Measurements from ENCODE around the gene PDPR. TPM values are rescaled to one million over a fixed set of nuclear protein-coding genes. Genes with fewer than 3 reads are reported as not detected.

Gene PDPR
- total and polyA plus RNA-seq, 2 of the 4 experiments (the other 2 are of a cell fraction), result 12.2 to 19.4 TPM

GRCh38 chr16:70157105-70157476, 43.0 kb downstream of the PDPR start:
- Histone ChIP-seq H3K4ac (ENCODE audit: low read depth, low read length) (no peak overlapping the region), H2AK9ac (replicated peaks; ENCODE audit: low read depth, low read length, poor library complexity) (no peak overlapping the region), H2AFZ (replicated peaks; ENCODE audit: low read length, poor library complexity) (no peak overlapping the region), H2BK15ac (ENCODE audit: low read depth, low read length) (no peak overlapping the region), H3K4me2 (ENCODE audit: low read depth, low read length) (no peak overlapping the region), H3K56ac (ENCODE audit: extremely low read depth, insufficient read depth, low read length) (no peak overlapping the region), H4K91ac (ENCODE audit: insufficient read depth, low read depth, low read length) (no peak overlapping the region), H2AK5ac (ENCODE audit: low read depth, low read length) (no peak overlapping the region), H3K9me1 (ENCODE audit: insufficient read depth, low read length) (peaks cover 14% of the 10 kb centered on the region), H4K20me1 (ENCODE audit: insufficient read depth, low read length) (no peaks in the 10 kb centered on the region; the same call in 1 of the 2 replicates), H3K14ac (replicated peaks; ENCODE audit: low read depth, low read length) (no peak overlapping the region), H3K36me3 (ENCODE audit: control insufficient read depth, insufficient read depth, low read length) (peaks cover 69% of the 10 kb centered on the region), H3K23ac (ENCODE audit: low read depth, low read length) (no peak overlapping the region), H3K27me3 (ENCODE audit: control insufficient read depth, insufficient read depth, low read length) (no peaks in the 10 kb centered on the region), H3K4me1 (ENCODE audit: control insufficient read depth, insufficient read depth, low read length) (peaks cover 2% of the 10 kb centered on the region), H4K5ac (ENCODE audit: low read depth, low read length) (no peak overlapping the region), H3K18ac (ENCODE audit: low read depth, low read length) (no peak overlapping the region), H3K9me3 (ENCODE audit: control insufficient read depth, insufficient read depth, low read length) (no peaks in the 10 kb centered on the region), H3K27ac (ENCODE audit: insufficient read depth, low read length) (no peak overlapping the region), H3K79me1 (ENCODE audit: low read depth in 1 of 2, low read length in 2 of 2) (no peaks in the 10 kb centered on the region), H4K8ac (ENCODE audit: low read depth in 2 of 2, low read length in 2 of 2) (no peak overlapping the region), H2BK20ac (ENCODE audit: low read depth, low read length) (no peak overlapping the region), H2BK5ac (ENCODE audit: low read depth, low read length, poor library complexity, severe bottlenecking) (no peak overlapping the region), H3K9ac (ENCODE audit: low read depth, low read length) (no peak overlapping the region), H2BK120ac (ENCODE audit: low read depth, low read length) (no peak overlapping the region), H3K4me3 (ENCODE audit: insufficient read depth, low read depth, low read length) (no peak overlapping the region)
- ChIA-PET CTCF (no interaction called here), POLR2A (ENCODE audit: unreplicated experiment) (no interaction called here)
- dilution Hi-C loops (cut with HindIII; ENCODE audit: low sequenced_read_pairs, unreplicated experiment), result no loop called here
- no TSS peak for BruUV-seq (replicated peaks)
- no peak for DNase-seq
- in situ Hi-C loops (cut with MboI; ENCODE audit: low sequenced_read_pairs), result no loop called here
- no peak for ATAC-seq (ENCODE audit: low read depth)
- intact Hi-C loops (cut with micrococcal nuclease), result no loop called here
- no peak for TF ChIP-seq POLR2A (IDR thresholded peaks at IDR 0.05; ENCODE audit: low read depth, low read length)
- TF ChIP-seq MAZ (IDR thresholded peaks at IDR 0.05; ENCODE audit: borderline replicate concordance, low read depth, low read length), result no peak
- TF ChIP-seq CEBPB (IDR thresholded peaks at IDR 0.05; ENCODE audit: low read depth, low read length), result no peak
- TF ChIP-seq, protein P1, sequence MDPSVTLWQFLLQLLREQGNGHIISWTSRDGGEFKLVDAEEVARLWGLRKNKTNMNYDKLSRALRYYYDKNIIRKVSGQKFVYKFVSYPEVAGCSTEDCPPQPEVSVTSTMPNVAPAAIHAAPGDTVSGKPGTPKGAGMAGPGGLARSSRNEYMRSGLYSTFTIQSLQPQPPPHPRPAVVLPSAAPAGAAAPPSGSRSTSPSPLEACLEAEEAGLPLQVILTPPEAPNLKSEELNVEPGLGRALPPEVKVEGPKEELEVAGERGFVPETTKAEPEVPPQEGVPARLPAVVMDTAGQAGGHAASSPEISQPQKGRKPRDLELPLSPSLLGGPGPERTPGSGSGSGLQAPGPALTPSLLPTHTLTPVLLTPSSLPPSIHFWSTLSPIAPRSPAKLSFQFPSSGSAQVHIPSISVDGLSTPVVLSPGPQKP (IDR thresholded peaks at IDR 0.05; ENCODE audit: borderline replicate concordance, low read depth, low read length), result no peak
- TF ChIP-seq RCOR1 (IDR thresholded peaks at IDR 0.05; ENCODE audit: insufficient replicate concordance, low read length), result no peak
- TF ChIP-seq, protein P2, sequence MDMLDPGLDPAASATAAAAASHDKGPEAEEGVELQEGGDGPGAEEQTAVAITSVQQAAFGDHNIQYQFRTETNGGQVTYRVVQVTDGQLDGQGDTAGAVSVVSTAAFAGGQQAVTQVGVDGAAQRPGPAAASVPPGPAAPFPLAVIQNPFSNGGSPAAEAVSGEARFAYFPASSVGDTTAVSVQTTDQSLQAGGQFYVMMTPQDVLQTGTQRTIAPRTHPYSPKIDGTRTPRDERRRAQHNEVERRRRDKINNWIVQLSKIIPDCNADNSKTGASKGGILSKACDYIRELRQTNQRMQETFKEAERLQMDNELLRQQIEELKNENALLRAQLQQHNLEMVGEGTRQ (IDR thresholded peaks at IDR 0.05; ENCODE audit: low read depth, low read length), result no peak
- TF ChIP-seq BHLHE40 (IDR thresholded peaks at IDR 0.05; ENCODE audit: low read depth, low read length), result no peak
- no peak for TF ChIP-seq MAFK (IDR thresholded peaks at IDR 0.05; ENCODE audit: low read depth, low read length)
- TF ChIP-seq FOS (IDR thresholded peaks at IDR 0.05; ENCODE audit: low read depth, low read length), result no peak
- TF ChIP-seq CHD1 (IDR thresholded peaks at IDR 0.05; ENCODE audit: low read depth, low read length), result no peak
- no peak for TF ChIP-seq CTCF (conservative IDR thresholded peaks at IDR 0.05; ENCODE audit: low read depth, low read length)
- WGBS, 2 experiments (ENCODE audit: extremely low coverage in 2 of 2, insufficient read length in 1 of 2), result 94% methylated on average over 8 of the region's 11 CpGs; no CpG with 5 or more reads in 1 of the 2 experiments
